HepG2 (cell line): ENCODE data around the gene PIGL. TPM values are rescaled to one million over a fixed set of nuclear protein-coding genes. Genes with fewer than 3 reads are reported as not detected.

Source experiments
- ATAC-seq: fragments of 200-7000 bp; cut with Tn5 transposase; 3 replicates; pipeline ENCODE4 v1.9.1; 2020; ENCODE audit warnings: mild to moderate bottlenecking, moderate library complexity
- BruUV-seq: library from RNA; stranded (reverse); fragments of 400-500 nt; replicated peaks from 2 replicates; lab custom pipeline; 2021; lab: Mats Ljungman, UMichigan
- CTCF ChIA-PET: fragments of 300-600 bp; formaldehyde crosslinking; extraction: SDS; loops from one replicate; lab custom pipeline; 2021; ENCODE audit warnings: low total read pairs, inconsistent platforms, low intra/inter-chr PET ratio; lab: Yijun Ruan, JAX
- POLR2A ChIA-PET: fragments of 350-600 bp; sonication (Branson Sonifier 250); formaldehyde crosslinking; loops from one replicate; lab custom pipeline; 2020; ENCODE audit warnings: antibody characterized with exemption, inconsistent platforms; lab: Yijun Ruan, JAX
- DNase-seq: peaks from one replicate; pipeline ENCODE4 v3.0.0-alpha.2; 2015; ENCODE audit warnings: low spot score
- FAIRE-seq: peaks from 3 replicates; lab custom pipeline; 2011; peaks lifted over from hg19 to GRCh38; lab: Jason Lieb, UNC
- H2AFZ ChIP-seq: one replicate; pipeline ENCODE4 v1.6.1; 2011; ENCODE audit warnings: low read length, inconsistent platforms
- H3K27ac ChIP-seq: fragments of 300-600 bp; 3 replicates; pipeline ENCODE4 v1.8.0; 2011; ENCODE audit warnings: mixed run types, mild to moderate bottlenecking, mixed read lengths, low read length, inconsistent platforms; ENCODE audit not compliant: insufficient read depth; ENCODE audit errors: extremely low read length
- H3K27me3 ChIP-seq, 2 experiments: fragments of 200-600 bp in 1 of 2; 2 replicates in 1 of 2; 3 replicates in 1 of 2; pipeline versions ENCODE4 v1.6.0 to v1.8.0; 2011; ENCODE audit warnings: low read length in 2 of 2, mild to moderate bottlenecking in 2 of 2, moderate library complexity in 2 of 2, inconsistent platforms in 1 of 2; ENCODE audit not compliant: insufficient read depth in 2 of 2, control insufficient read depth in 1 of 2
- H3K36me3 ChIP-seq, 2 experiments: fragments of 200-600 bp in 1 of 2; replicated peaks in 1 of 2; 2 replicates in 1 of 2; 3 replicates in 1 of 2; pipeline versions ENCODE4 v1.5.1 to v1.8.0; 2011; ENCODE audit warnings: low read length in 2 of 2, inconsistent platforms in 1 of 2; ENCODE audit not compliant: insufficient read depth in 2 of 2, control insufficient read depth in 1 of 2
- H3K4me1 ChIP-seq: 2 replicates; pipeline ENCODE4 v1.5.1; 2012; ENCODE audit warnings: low read length, inconsistent platforms; ENCODE audit not compliant: insufficient read depth
- H3K4me2 ChIP-seq: 2 replicates; pipeline ENCODE4 v1.6.0; 2011; ENCODE audit warnings: low read depth, low read length, inconsistent platforms
- H3K4me3 ChIP-seq, 3 experiments: fragments of 200-600 bp in 1 of 3; sonication (generic), shearing (Covaris generic) in 1 of 3; replicated peaks in 1 of 3; 2 replicates each; pipeline ENCODE4 v1.5.1; 2011 to 2016; ENCODE audit warnings: low read length in 3 of 3, inconsistent platforms in 2 of 3, low read depth in 2 of 3, mild to moderate bottlenecking in 2 of 3, control low read depth in 1 of 3, mixed read lengths in 1 of 3; ENCODE audit not compliant: insufficient read depth in 1 of 3
- H3K79me2 ChIP-seq: one replicate; pipeline ENCODE4 v1.6.1; 2011; ENCODE audit warnings: low read length, inconsistent platforms; ENCODE audit not compliant: insufficient read depth
- H3K9ac ChIP-seq: 2 replicates; pipeline ENCODE4 v1.6.0; 2011; ENCODE audit warnings: mild to moderate bottlenecking, low read depth, low read length, inconsistent platforms; ENCODE audit not compliant: insufficient read depth
- H3K9me3 ChIP-seq: 2 replicates; pipeline ENCODE4 v1.5.1; 2012; ENCODE audit warnings: mild to moderate bottlenecking, low read length
- H4K20me1 ChIP-seq: 2 replicates; pipeline ENCODE4 v1.6.0; 2011; ENCODE audit warnings: inconsistent platforms, mild to moderate bottlenecking, low read length, moderate library complexity; ENCODE audit not compliant: insufficient read depth
- HDAC1 ChIP-seq: sonication (generic); formaldehyde crosslinking; IDR thresholded peaks from 2 replicates; pipeline ENCODE4 v1.5.1; 2020; ENCODE audit warnings: mild to moderate bottlenecking, missing genetic modification reagents
- JUND ChIP-seq: sonication (generic); formaldehyde crosslinking; IDR thresholded peaks from 2 replicates; pipeline ENCODE4 v1.8.0; 2022; ENCODE audit warnings: mild to moderate bottlenecking, missing genetic modification reagents
- KAT8 ChIP-seq: IDR thresholded peaks from 2 replicates; pipeline ENCODE4 v1.6.1; 2016; ENCODE audit warnings: missing genetic modification reagents, missing compliant biosample characterization
- NR2F6 ChIP-seq, 2 experiments: IDR thresholded peaks; 2 replicates each; pipeline ENCODE4 v1.6.1; 2016; ENCODE audit warnings: antibody characterized with exemption in 1 of 2, mild to moderate bottlenecking in 1 of 2
- POLR2A ChIP-seq, 2 experiments: IDR thresholded peaks; 2 replicates each; pipeline ENCODE4 v1.6.1; 2011; ENCODE audit warnings: low read depth in 2 of 2, low read length in 2 of 2, mild to moderate bottlenecking in 1 of 2, moderate library complexity in 1 of 2; ENCODE audit not compliant: insufficient read depth in 1 of 2
- RARG ChIP-seq: sonication (generic); formaldehyde crosslinking; IDR thresholded peaks from 2 replicates; pipeline ENCODE4 v1.4.0; 2020; ENCODE audit warnings: low read depth, mild to moderate bottlenecking, missing genetic modification reagents
- SPEN ChIP-seq: sonication (generic); formaldehyde crosslinking; IDR thresholded peaks from 2 replicates; pipeline ENCODE4 v1.5.1; 2020; ENCODE audit warnings: low read depth, mild to moderate bottlenecking, missing genetic modification reagents
- SRF ChIP-seq: IDR thresholded peaks from 2 replicates; pipeline ENCODE4 v1.6.1; 2011; ENCODE audit warnings: mild to moderate bottlenecking, low read depth, low read length, moderate library complexity
- TEAD3 ChIP-seq: optimal IDR thresholded peaks from 2 replicates; pipeline ENCODE3; 2016; ENCODE audit warnings: borderline replicate concordance
- TRAFD1 ChIP-seq: sonication (generic); formaldehyde crosslinking; IDR thresholded peaks from 2 replicates; pipeline ENCODE4 v1.5.1; 2020; ENCODE audit warnings: missing genetic modification reagents, mild to moderate bottlenecking, borderline replicate concordance
- ZNF687 ChIP-seq: sonication (generic); formaldehyde crosslinking; IDR thresholded peaks from 2 replicates; pipeline ENCODE4 v1.5.1; 2020; ENCODE audit warnings: mild to moderate bottlenecking, missing genetic modification reagents, moderate library complexity
- WGBS: methylation state at CpG from one replicate; pipeline ENCODE4 v1.1.6; 2017; ENCODE audit warnings: low lambda C conversion rate; 5-methylcytosine and 5-hydroxymethylcytosine counted together
- in situ Hi-C: cut with HindIII; loops from 2 replicates; pipeline ENCODE4 v1.10.0; 2017; ENCODE audit warnings: low pct_unique_long_range_greater_than_20kb; ENCODE audit not compliant: extremely low pct_ligation_motif_present
- intact Hi-C: fragments of 100-400 bp; cut with micrococcal nuclease; formaldehyde crosslinking; loops from one replicate; pipeline ENCODE4 v1.10.0; 2022; ENCODE audit not compliant: unreplicated experiment
- polyA plus RNA-seq, 8 experiments: library from polyadenylated mRNA; depleted of rRNA in 3 of 8; stranded (reverse) in 7 of 8; unstranded in 1 of 8; fragments of >200 nt; fragmentation: Illumina TruSeq in 4 of 8; extraction: Trizol in 4 of 8; gene quantifications; 2 replicates each; pipeline versions ENCODE4 v1.2.1 to v1.2.3, GENCODE V29; 2011 to 2016; ENCODE audit warnings: low read depth in 4 of 8, missing spikeins in 1 of 8, mixed read lengths in 1 of 8; ENCODE audit not compliant: insufficient read depth in 1 of 8
- total RNA-seq, 5 experiments: library from RNA; depleted of rRNA; stranded (reverse); fragments of >200 nt; fragmentation: Illumina TruSeq; extraction: Trizol; gene quantifications; 2 replicates each; pipeline ENCODE4 v1.2.3, GENCODE V29; 2016; ENCODE audit warnings: low read depth in 1 of 5
- TF ChIP-seq, protein P1 (sequence below): sonication (generic); formaldehyde crosslinking; IDR thresholded peaks from 2 replicates; pipeline ENCODE4 v1.5.0; 2020; ENCODE audit warnings: missing genetic modification reagents
- TF ChIP-seq, protein P2 (sequence below): sonication (generic); formaldehyde crosslinking; IDR thresholded peaks from 2 replicates; pipeline ENCODE4 v1.4.0; 2020; ENCODE audit warnings: missing genetic modification reagents

Gene PIGL
- total and polyA plus RNA-seq, 2 of the 13 experiments (the other 11 are each of a cell fraction or from before 2014, with no cell fraction given) = 28.5 to 63.8 TPM

DNA sequence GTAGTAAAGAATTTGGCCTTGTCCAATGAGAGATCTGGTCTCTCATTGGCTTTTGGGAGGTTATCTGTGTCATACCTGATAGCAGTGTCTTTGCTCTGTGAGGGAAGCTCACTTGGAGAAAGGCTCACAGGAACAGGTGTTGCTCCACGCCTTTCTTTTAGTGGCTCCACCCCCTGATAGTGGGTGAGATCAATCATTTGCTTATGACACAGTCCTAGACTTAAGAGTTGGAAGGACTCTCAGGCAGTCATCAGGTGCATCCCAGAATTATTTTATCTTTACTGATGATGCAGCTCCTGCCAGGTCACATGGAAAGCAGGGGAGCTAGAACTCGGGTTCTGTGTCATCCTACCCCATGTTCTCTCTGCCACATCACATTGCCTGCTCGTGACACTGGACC is 76.9 kb downstream of the PIGL start:
- BruUV-seq = no TSS peak
- in situ Hi-C loops (no loop called here), intact Hi-C loops (no loop called here)
- Histone ChIP-seq H3K4me3 (no peak overlapping the region), H3K27me3 (no peaks in the 10 kb centered on the region), H3K79me2 (no peaks in the 10 kb centered on the region), H3K27ac (no peak overlapping the region), H3K4me2 (no peak overlapping the region), H3K4me1 (peaks cover 72% of the 10 kb centered on the region), H3K9me3 (no peaks in the 10 kb centered on the region), H3K36me3 (no peaks in the 10 kb centered on the region), H3K9ac (no peak overlapping the region), H2AFZ (no peak overlapping the region), H4K20me1 (no peaks in the 10 kb centered on the region)
- ChIA-PET CTCF (no interaction called here), POLR2A (interaction anchor here (1.2 to 2.1 kb wide), 2 partner anchors 87 to 145 kb away, joined by 3 to 6 read pairs; partner anchors contain the start of gene UBB)
- ATAC-seq (no peak), FAIRE-seq (no peak), DNase-seq (no peak)
- 88% methylated on average over 2 of the region's 3 CpGs for WGBS
- TF ChIP-seq SRF (no peak), HDAC1 (CRISPR knock-in tag) (no peak), ZNF687 (CRISPR knock-in tag) (no peak), NR2F6 (IDR thresholded peaks at IDR 0.05) (no peak), NR2F6 (CRISPR knock-in tag; IDR thresholded peaks at IDR 0.05) (no peak), TRAFD1 (CRISPR knock-in tag) (no peak), KAT8 (CRISPR knock-in tag) (no peak), SPEN (no peak), TEAD3 (no peak), JUND (CRISPR knock-in tag) (no peak), RARG (CRISPR knock-in tag) (no peak), POLR2A (IDR thresholded peaks at IDR 0.05; ENCODE audit: insufficient read depth in 1 of 2, low read depth in 2 of 2, low read length in 2 of 2) (no peak)
- TF ChIP-seq, protein P1, sequence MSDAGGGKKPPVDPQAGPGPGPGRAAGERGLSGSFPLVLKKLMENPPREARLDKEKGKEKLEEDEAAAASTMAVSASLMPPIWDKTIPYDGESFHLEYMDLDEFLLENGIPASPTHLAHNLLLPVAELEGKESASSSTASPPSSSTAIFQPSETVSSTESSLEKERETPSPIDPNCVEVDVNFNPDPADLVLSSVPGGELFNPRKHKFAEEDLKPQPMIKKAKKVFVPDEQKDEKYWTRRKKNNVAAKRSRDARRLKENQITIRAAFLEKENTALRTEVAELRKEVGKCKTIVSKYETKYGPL (CRISPR knock-in tag) = no peak
- TF ChIP-seq, protein P2, sequence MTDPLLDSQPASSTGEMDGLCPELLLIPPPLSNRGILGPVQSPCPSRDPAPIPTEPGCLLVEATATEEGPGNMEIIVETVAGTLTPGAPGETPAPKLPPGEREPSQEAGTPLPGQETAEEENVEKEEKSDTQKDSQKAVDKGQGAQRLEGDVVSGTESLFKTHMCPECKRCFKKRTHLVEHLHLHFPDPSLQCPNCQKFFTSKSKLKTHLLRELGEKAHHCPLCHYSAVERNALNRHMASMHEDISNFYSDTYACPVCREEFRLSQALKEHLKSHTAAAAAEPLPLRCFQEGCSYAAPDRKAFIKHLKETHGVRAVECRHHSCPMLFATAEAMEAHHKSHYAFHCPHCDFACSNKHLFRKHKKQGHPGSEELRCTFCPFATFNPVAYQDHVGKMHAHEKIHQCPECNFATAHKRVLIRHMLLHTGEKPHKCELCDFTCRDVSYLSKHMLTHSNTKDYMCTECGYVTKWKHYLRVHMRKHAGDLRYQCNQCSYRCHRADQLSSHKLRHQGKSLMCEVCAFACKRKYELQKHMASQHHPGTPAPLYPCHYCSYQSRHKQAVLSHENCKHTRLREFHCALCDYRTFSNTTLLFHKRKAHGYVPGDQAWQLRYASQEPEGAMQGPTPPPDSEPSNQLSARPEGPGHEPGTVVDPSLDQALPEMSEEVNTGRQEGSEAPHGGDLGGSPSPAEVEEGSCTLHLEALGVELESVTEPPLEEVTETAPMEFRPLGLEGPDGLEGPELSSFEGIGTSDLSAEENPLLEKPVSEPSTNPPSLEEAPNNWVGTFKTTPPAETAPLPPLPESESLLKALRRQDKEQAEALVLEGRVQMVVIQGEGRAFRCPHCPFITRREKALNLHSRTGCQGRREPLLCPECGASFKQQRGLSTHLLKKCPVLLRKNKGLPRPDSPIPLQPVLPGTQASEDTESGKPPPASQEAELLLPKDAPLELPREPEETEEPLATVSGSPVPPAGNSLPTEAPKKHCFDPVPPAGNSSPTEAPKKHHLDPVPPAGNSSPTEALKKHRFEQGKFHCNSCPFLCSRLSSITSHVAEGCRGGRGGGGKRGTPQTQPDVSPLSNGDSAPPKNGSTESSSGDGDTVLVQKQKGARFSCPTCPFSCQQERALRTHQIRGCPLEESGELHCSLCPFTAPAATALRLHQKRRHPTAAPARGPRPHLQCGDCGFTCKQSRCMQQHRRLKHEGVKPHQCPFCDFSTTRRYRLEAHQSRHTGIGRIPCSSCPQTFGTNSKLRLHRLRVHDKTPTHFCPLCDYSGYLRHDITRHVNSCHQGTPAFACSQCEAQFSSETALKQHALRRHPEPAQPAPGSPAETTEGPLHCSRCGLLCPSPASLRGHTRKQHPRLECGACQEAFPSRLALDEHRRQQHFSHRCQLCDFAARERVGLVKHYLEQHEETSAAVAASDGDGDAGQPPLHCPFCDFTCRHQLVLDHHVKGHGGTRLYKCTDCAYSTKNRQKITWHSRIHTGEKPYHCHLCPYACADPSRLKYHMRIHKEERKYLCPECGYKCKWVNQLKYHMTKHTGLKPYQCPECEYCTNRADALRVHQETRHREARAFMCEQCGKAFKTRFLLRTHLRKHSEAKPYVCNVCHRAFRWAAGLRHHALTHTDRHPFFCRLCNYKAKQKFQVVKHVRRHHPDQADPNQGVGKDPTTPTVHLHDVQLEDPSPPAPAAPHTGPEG (CRISPR knock-in tag) = no peak
